ENCODE results near the gene NETO2.
"Not testable (repeated sequence)": the region's sequence is repeated elsewhere in the genome, so short reads cannot be mapped to it uniquely, and the experiment has no call there.

Gene NETO2

GRCh38 chr16:47069313-47069712 is 74.4 kb downstream of the NETO2 start:
- Mint-ChIP-seq H3K27me3 (peaks cover 4 to 25% of the 10 kb centered on the region in 2 donors), H3K36me3 (ENCODE audit: insufficient read depth) (no peaks in the 10 kb centered on the region), H3K4me3 (no peak overlapping the region), H3K9me3 (no peaks in the 10 kb centered on the region), H3K27ac (no peak overlapping the region), H3K4me1 (ENCODE audit: low read depth in 2 of 2) (peaks cover 0 to 5% of the 10 kb centered on the region in 2 donors)
- DNase-seq, result no peak
- ATAC-seq (replicated peaks), result no peak

GRCh38 chr16:47067203-47067602 is 76.5 kb downstream of the NETO2 start:
- no peak for DNase-seq
- H3K27ac Mint-ChIP-seq, result no peak overlapping the region
- no peak overlapping the region for H3K4me3 Mint-ChIP-seq
- no peak for ATAC-seq (replicated peaks)
- H3K36me3 Mint-ChIP-seq (ENCODE audit: insufficient read depth), result no peaks in the 10 kb centered on the region
- peaks cover 4 to 25% of the 10 kb centered on the region in 2 donors for H3K27me3 Mint-ChIP-seq
- peaks cover 0 to 5% of the 10 kb centered on the region in 2 donors for H3K4me1 Mint-ChIP-seq (ENCODE audit: low read depth in 2 of 2)
- no peaks in the 10 kb centered on the region for H3K9me3 Mint-ChIP-seq

- H3K27me3 Mint-ChIP-seq, result peaks cover 4 to 22% of the 10 kb centered on the region in 2 donors
- DNase-seq (no peak), ATAC-seq (replicated peaks) (no peak)
- H3K36me3 Mint-ChIP-seq (ENCODE audit: insufficient read depth), result no peaks in the 10 kb centered on the region
- no peak overlapping the region for H3K27ac Mint-ChIP-seq
- peaks cover 0 to 5% of the 10 kb centered on the region in 2 donors for H3K4me1 Mint-ChIP-seq (ENCODE audit: low read depth in 2 of 2)
- H3K9me3 Mint-ChIP-seq, result no peaks in the 10 kb centered on the region
- no peak overlapping the region for H3K4me3 Mint-ChIP-seq
These were observed 77.7 kb downstream of the NETO2 start for GRCh38 chr16:47065766-47066688.

- Mint-ChIP-seq H3K36me3 (ENCODE audit: insufficient read depth) (no peaks in the 10 kb centered on the region), H3K4me3 (no peak overlapping the region), H3K9me3 (no peaks in the 10 kb centered on the region), H3K4me1 (ENCODE audit: low read depth in 2 of 2) (peaks cover 0 to 5% of the 10 kb centered on the region in 2 donors), H3K27me3 (peaks cover 0 to 9% of the 10 kb centered on the region in 2 donors), H3K27ac (no peak overlapping the region)
- no peak for ATAC-seq (replicated peaks)
- DNase-seq, result no peak
These were observed 79.0 kb downstream of the NETO2 start for GRCh38 chr16:47064775-47065174.

GRCh38 chr16:47063011-47063724 is 80.6 kb downstream of the NETO2 start:
- no peaks in the 10 kb centered on the region for H3K9me3 Mint-ChIP-seq
- DNase-seq, result no peak
- H3K4me1 Mint-ChIP-seq (ENCODE audit: low read depth in 2 of 2), result no peaks in the 10 kb centered on the region
- H3K4me3 Mint-ChIP-seq, result no peak overlapping the region
- peaks cover 0 to 6% of the 10 kb centered on the region in 2 donors for H3K27me3 Mint-ChIP-seq
- H3K27ac Mint-ChIP-seq, result no peak overlapping the region
- H3K36me3 Mint-ChIP-seq (ENCODE audit: insufficient read depth), result no peaks in the 10 kb centered on the region
- ATAC-seq (replicated peaks), result no peak

- Mint-ChIP-seq H3K27ac (no peak overlapping the region), H3K4me3 (no peak overlapping the region), H3K36me3 (ENCODE audit: insufficient read depth) (no peaks in the 10 kb centered on the region), H3K27me3 (no peaks in the 10 kb centered on the region), H3K4me1 (ENCODE audit: low read depth in 2 of 2) (no peaks in the 10 kb centered on the region), H3K9me3 (no peaks in the 10 kb centered on the region)
- ATAC-seq (replicated peaks), result no peak
- no peak for DNase-seq
These were observed 82.5 kb downstream of the NETO2 start for GRCh38 chr16:47061204-47061603.

GRCh38 chr16:47060596-47060995 is 83.1 kb downstream of the NETO2 start:
- no peak for DNase-seq
- Mint-ChIP-seq H3K4me1 (ENCODE audit: low read depth in 2 of 2) (no peaks in the 10 kb centered on the region), H3K36me3 (ENCODE audit: insufficient read depth) (no peaks in the 10 kb centered on the region), H3K27ac (no peak overlapping the region), H3K27me3 (no peaks in the 10 kb centered on the region), H3K4me3 (no peak overlapping the region), H3K9me3 (no peaks in the 10 kb centered on the region)
- no peak for ATAC-seq (replicated peaks)

GRCh38 chr16:47059991-47060390 is 83.8 kb downstream of the NETO2 start:
- no peak for ATAC-seq (replicated peaks)

GRCh38 chr16:47059130-47059529 is 84.6 kb downstream of the NETO2 start:
- not testable (repeated sequence) for H3K27me3 Mint-ChIP-seq; H3K4me1 Mint-ChIP-seq (ENCODE audit: low read depth in 2 of 2); H3K4me3 Mint-ChIP-seq; H3K27ac Mint-ChIP-seq; DNase-seq; ATAC-seq (replicated peaks); H3K9me3 Mint-ChIP-seq; H3K36me3 Mint-ChIP-seq (ENCODE audit: insufficient read depth)

More at GRCh38 chr16:47059991-47060390, 83.8 kb downstream of the NETO2 start:
- H3K4me3 Mint-ChIP-seq, result no peak overlapping the region
- no peaks in the 10 kb centered on the region for H3K9me3 Mint-ChIP-seq
- no peaks in the 10 kb centered on the region for H3K36me3 Mint-ChIP-seq (ENCODE audit: insufficient read depth)
- H3K4me1 Mint-ChIP-seq (ENCODE audit: low read depth in 2 of 2), result no peaks in the 10 kb centered on the region
- H3K27ac Mint-ChIP-seq, result no peak overlapping the region
- DNase-seq, result no peak
- no peaks in the 10 kb centered on the region for H3K27me3 Mint-ChIP-seq

GRCh38 chr16:47058295-47059086 is 85.3 kb downstream of the NETO2 start:
- DNase-seq (no peak), ATAC-seq (replicated peaks) (no peak)
- Mint-ChIP-seq H3K27ac (no peak overlapping the region), H3K27me3 (no peaks in the 10 kb centered on the region), H3K4me1 (ENCODE audit: low read depth in 2 of 2) (no peaks in the 10 kb centered on the region), H3K36me3 (ENCODE audit: insufficient read depth) (no peaks in the 10 kb centered on the region), H3K9me3 (no peaks in the 10 kb centered on the region), H3K4me3 (no peak overlapping the region)

- Mint-ChIP-seq H3K36me3 (ENCODE audit: insufficient read depth) (no peaks in the 10 kb centered on the region), H3K9me3 (no peaks in the 10 kb centered on the region), H3K4me3 (no peak overlapping the region), H3K27ac (no peak overlapping the region), H3K4me1 (ENCODE audit: low read depth in 2 of 2) (no peaks in the 10 kb centered on the region), H3K27me3 (no peaks in the 10 kb centered on the region)
- ATAC-seq (replicated peaks) (no peak), DNase-seq (no peak)
These were observed 86.1 kb downstream of the NETO2 start for GRCh38 chr16:47057630-47057993.

- Mint-ChIP-seq H3K9me3 (no peaks in the 10 kb centered on the region), H3K27ac (no peak overlapping the region), H3K27me3 (no peaks in the 10 kb centered on the region), H3K4me1 (ENCODE audit: low read depth in 2 of 2) (no peaks in the 10 kb centered on the region), H3K4me3 (no peak overlapping the region), H3K36me3 (ENCODE audit: insufficient read depth) (no peaks in the 10 kb centered on the region)
- ATAC-seq (replicated peaks) (no peak), DNase-seq (no peak)
These were observed 86.8 kb downstream of the NETO2 start for GRCh38 chr16:47056688-47057629.

Data from effector memory CD8-positive, alpha-beta T cell (primary cell).